ENCODE measurements around the gene FGG.

The FGG gene

DNA sequence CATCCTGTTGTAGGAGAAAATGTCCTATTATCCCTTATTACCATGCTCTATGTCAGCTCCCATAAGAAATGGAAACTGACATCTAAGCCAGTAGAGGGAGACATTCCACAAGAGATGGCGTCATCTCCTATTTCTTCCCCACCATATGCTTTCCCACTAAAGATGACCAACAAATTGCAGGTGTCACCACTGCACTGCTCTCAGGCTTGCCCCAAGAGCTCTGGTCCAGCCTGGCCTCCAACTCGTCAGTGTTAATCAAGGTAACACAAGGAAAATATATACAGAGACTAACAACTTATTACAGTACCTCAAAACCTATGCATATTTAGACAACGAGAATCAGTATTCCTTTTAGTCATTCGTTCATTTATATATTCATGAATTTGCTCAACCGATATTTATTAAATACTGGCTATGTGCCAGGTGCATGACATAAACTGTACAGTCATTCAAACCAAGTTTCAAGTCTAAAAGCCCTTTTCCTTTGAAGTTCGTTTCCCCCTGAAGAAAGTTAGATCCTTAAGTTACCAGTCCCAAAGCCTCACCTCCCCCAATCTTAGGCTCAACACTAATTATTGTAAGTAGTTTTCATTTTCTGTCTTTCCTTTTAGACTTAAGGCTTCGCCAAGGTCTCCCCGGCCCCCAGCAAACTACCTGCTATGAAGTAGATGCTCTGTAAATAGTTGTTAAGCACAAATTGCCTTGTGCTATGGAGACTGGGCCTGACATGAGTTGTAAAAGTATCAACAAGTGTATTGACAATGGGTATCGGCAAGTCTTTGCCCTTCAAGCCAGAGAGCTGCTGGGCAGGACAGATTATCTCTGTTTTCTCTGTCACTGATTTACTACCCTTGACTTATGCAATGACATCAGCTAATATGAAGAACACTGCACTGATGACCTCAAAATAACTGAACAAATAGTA is 52.7 kb downstream of the FGG start:
- no peak overlapping the region for H3K4me3 ChIP-seq (ENCODE audit: low read depth, low read length)
- no peak for TF ChIP-seq ZNF48 (tag by site-specific recombination; IDR thresholded peaks at IDR 0.05)
- TF ChIP-seq ZNF624 (tag by site-specific recombination; IDR thresholded peaks at IDR 0.05), result no peak
- TF ChIP-seq ZNF654 (tag by site-specific recombination; IDR thresholded peaks at IDR 0.05; ENCODE audit: low read depth), result peak; percentile 79
- no peaks in the 10 kb centered on the region for H3K4me1 ChIP-seq (ENCODE audit: control insufficient read depth, insufficient read depth, low read length)
- H3K27ac ChIP-seq (ENCODE audit: extremely low read depth, low read depth, low read length), result no peak overlapping the region
- CTCF ChIA-PET, result interaction anchor here (0.6 to 15.4 kb wide), 15 partner anchors 9 to 927 kb away, joined by 3 to 429 read pairs (median 4); partner anchors contain the start of genes FGG and PLRG1
- POLR2A ChIA-PET, result interaction anchor here (0.7 to 1.1 kb wide), 2 partner anchors 10 to 59 kb away, joined by 3 to 4 read pairs; partner anchors contain the start of gene PLRG1
- no peaks in the 10 kb centered on the region for H3K36me3 ChIP-seq (ENCODE audit: control insufficient read depth in 2 of 2, insufficient read depth in 1 of 2, low read length in 2 of 2)
- no peaks in the 10 kb centered on the region for H3K9me3 ChIP-seq (ENCODE audit: control insufficient read depth, insufficient read depth, low read depth, low read length)

DNA sequence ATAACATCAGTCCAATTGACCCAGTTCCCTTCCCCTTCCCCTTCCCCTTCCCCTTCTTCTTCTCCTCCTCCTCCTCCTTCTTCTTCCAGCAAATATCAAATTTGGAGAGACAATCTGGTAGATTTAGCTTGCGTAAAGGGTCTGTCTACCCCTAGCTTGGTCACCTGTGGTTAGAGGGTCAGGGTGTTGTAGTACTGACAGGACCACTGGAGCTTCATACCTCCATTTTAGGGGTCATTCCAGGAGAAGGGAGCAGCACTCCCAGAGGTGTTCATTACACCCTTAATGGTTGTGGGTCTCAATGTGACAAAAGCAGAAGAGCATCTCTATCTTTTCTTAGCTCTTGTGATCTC is 53.3 kb downstream of the FGG start:
- TF ChIP-seq ZNF426 (tag by site-specific recombination; IDR thresholded peaks at IDR 0.05) (no peak), HOXC10 (CRISPR knock-in tag; IDR thresholded peaks at IDR 0.05) (no peak), SP2 (tag by site-specific recombination; IDR thresholded peaks at IDR 0.05) (no peak)
- TF ChIP-seq, protein P1, sequence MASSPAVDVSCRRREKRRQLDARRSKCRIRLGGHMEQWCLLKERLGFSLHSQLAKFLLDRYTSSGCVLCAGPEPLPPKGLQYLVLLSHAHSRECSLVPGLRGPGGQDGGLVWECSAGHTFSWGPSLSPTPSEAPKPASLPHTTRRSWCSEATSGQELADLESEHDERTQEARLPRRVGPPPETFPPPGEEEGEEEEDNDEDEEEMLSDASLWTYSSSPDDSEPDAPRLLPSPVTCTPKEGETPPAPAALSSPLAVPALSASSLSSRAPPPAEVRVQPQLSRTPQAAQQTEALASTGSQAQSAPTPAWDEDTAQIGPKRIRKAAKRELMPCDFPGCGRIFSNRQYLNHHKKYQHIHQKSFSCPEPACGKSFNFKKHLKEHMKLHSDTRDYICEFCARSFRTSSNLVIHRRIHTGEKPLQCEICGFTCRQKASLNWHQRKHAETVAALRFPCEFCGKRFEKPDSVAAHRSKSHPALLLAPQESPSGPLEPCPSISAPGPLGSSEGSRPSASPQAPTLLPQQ (tag by site-specific recombination; IDR thresholded peaks at IDR 0.05), result no peak
- TF ChIP-seq, protein P2, sequence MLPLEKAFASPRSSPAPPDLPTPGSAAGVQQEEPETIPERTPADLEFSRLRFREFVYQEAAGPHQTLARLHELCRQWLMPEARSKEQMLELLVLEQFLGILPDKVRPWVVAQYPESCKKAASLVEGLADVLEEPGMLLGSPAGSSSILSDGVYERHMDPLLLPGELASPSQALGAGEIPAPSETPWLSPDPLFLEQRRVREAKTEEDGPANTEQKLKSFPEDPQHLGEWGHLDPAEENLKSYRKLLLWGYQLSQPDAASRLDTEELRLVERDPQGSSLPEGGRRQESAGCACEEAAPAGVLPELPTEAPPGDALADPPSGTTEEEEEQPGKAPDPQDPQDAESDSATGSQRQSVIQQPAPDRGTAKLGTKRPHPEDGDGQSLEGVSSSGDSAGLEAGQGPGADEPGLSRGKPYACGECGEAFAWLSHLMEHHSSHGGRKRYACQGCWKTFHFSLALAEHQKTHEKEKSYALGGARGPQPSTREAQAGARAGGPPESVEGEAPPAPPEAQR (tag by site-specific recombination; IDR thresholded peaks at IDR 0.05), result no peak
- ChIA-PET POLR2A (interaction anchor here (0.7 to 1.1 kb wide), 2 partner anchors 9 to 60 kb away, joined by 3 to 4 read pairs; partner anchors contain the start of gene PLRG1), CTCF (interaction anchor here (0.6 to 15.4 kb wide), 16 partner anchors 9 to 926 kb away, joined by 3 to 429 read pairs (median 4); partner anchors contain the start of genes FGG and PLRG1)

More for the DNA sequence above, 53.3 kb downstream of the FGG start:
- no peaks in the 10 kb centered on the region for H3K36me3 ChIP-seq (ENCODE audit: control insufficient read depth in 2 of 2, insufficient read depth in 1 of 2, low read length in 2 of 2)
- H3K27ac ChIP-seq (ENCODE audit: extremely low read depth, low read depth, low read length), result no peak overlapping the region
- no peaks in the 10 kb centered on the region for H3K4me1 ChIP-seq (ENCODE audit: control insufficient read depth, insufficient read depth, low read length)
- no peak overlapping the region for H3K4me3 ChIP-seq (ENCODE audit: low read depth, low read length)
- H3K9me3 ChIP-seq (ENCODE audit: control insufficient read depth, insufficient read depth, low read depth, low read length), result no peaks in the 10 kb centered on the region

Measured in HEK293 (cell line).